ENCODE results near the gene GPC3.

GRCh38 chrX:133789829-133790228 is 195.6 kb downstream of the GPC3 start:
- TF ChIP-seq CTCF (IDR thresholded peaks at IDR 0.05) (no peak), POLR2A (IDR thresholded peaks at IDR 0.05) (no peak), POLR2AphosphoS5 (IDR thresholded peaks at IDR 0.05) (no peak), EP300 (IDR thresholded peaks at IDR 0.05; ENCODE audit: low read depth) (no peak)
